NCI-H1105 (cell line): ENCODE results near the gene PPM1M.
A peak's percentile ranks its signal among the peaks of the same experiment; 100 is the strongest.
"Not testable (repeated sequence)": the region's sequence is repeated elsewhere in the genome, so short reads cannot be mapped to it uniquely, and the experiment has no call there.

Source experiments
- DNase-seq: peaks from one replicate; lab custom pipeline; 2025; lab: John Stamatoyannopoulos, UW

PPM1M gene

GRCh38 chr3:52277972-52278509 is 32.5 kb downstream of the PPM1M start:
- DNase-seq, result no peak

DNA sequence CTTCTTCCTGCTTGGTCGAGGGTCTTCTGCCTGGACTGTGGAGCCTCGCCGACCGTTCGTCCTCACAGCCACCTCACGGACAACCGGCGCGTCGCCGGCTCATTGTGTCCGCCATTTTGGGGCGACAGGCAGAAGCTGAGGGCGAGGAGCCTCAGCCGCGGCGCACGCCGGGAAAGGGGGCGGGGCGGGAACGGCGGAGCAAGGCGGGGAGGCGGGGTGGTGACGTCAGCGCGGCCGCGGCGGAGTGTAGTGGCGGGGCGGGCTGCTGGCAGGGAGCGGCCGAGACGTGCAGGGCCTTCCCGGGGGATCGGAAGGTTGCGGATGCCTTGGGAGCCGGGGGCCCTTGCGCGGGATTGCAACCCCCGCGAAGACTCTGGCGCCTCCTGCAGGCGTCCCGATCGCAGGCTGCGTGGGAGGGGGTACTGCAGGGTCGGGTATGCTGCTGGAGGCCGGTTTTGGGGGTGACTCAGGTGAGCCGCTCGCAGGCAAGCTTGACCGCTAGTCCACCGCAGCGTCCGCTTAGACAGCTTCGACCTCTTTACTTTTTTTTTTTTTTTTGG is 33.0 kb downstream of the PPM1M start, which contains the start of gene WDR82:
WDR82 (minus strand) TSS at position 140 of the 560 bp plus-strand sequence. CDS start 288 bp downstream, outside the sequence.
- DNase-seq, result peak; percentile 82

- no peak for DNase-seq
These were observed 34.0 kb downstream of the PPM1M start for GRCh38 chr3:52279596-52279995.

DNA sequence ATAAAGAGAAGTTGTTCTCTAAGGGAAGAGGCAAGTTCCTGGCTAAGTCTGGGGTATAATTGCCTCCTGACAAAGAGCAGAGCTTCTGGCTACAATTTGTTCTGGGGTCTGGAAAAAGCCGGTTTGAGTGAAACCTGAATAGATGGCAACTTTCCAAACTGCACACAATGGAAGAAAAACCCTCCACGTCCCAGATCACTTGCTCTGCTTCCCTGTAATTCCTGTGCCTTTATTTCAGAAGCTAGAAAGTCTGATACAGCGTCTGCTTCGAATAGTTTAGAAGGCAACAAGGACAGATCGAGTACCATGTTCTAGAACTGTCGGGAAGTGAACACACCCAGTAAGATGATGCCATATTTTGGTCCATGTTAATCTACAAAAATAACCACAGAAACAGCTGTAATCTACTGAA is 34.5 kb downstream of the PPM1M start:
- peak; percentile 71 for DNase-seq

DNA sequence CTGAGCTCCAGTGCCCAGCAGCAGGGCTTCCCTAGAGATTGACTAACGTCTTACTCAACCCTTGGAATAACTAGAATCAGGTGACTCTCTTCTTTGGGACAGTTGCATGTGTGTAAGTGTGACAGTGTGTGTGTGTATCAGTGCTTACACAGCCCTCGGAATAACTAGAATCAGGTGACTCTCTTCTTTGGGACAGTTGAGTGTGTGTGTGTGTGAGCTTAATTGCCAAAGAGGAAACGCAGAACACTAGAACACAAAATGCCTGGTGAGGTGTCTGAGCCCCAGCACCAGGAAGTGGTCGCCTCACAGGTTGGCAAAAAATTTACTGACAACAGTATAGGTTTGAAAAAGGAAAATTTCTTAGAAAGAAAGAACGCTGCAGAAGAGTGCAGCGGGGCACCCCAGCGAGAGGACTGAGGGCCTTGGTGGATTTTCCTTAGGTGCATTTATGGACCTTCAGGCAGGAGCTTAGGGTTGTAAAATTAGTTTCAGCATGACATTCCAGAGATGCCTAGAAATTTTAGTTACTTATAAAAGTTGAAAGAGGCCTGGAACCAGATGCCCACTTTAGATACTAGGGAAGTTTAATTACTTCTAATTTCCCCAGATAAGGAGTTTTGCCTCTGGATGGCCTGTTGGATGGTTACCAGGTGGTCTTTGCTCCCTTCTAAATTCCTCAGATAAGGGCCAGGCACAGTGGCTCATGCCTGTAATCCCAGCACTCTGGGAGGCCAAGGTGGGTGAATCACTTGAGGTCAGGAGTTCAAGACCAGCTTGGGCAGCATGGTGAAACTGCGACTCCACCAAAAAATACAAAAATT is 36.6 kb downstream of the PPM1M start:
- no peak for DNase-seq

DNA sequence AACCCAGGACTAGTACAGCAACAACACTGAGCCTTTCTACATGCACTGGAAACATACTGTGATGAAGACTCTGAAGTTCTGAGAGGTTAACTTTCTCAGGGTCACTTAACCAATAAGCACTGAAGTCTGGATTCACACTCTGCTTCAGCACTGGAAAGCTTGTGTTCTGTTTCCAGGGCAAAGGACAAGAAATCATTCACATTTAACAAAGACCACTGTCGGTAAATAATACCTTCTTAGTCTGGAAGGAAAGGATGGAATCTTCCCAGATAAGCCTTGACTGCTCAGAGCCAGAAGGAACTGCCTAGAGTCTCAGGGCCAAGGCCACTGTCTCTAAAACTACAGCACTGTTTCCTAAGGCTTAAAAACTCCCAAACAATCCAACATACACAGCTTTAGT is 37.7 kb downstream of the PPM1M start:
- no peak for DNase-seq

GRCh38 chr3:52284051-52284450 is 38.5 kb downstream of the PPM1M start:
- DNase-seq, result not testable (repeated sequence)

GRCh38 chr3:52286777-52287110 is 41.2 kb downstream of the PPM1M start:
- no peak for DNase-seq

GRCh38 chr3:52288674-52289073 is 43.1 kb downstream of the PPM1M start:
- no peak for DNase-seq

- DNase-seq, result no peak
These were observed 43.8 kb downstream of the PPM1M start for GRCh38 chr3:52289338-52289746.

DNA sequence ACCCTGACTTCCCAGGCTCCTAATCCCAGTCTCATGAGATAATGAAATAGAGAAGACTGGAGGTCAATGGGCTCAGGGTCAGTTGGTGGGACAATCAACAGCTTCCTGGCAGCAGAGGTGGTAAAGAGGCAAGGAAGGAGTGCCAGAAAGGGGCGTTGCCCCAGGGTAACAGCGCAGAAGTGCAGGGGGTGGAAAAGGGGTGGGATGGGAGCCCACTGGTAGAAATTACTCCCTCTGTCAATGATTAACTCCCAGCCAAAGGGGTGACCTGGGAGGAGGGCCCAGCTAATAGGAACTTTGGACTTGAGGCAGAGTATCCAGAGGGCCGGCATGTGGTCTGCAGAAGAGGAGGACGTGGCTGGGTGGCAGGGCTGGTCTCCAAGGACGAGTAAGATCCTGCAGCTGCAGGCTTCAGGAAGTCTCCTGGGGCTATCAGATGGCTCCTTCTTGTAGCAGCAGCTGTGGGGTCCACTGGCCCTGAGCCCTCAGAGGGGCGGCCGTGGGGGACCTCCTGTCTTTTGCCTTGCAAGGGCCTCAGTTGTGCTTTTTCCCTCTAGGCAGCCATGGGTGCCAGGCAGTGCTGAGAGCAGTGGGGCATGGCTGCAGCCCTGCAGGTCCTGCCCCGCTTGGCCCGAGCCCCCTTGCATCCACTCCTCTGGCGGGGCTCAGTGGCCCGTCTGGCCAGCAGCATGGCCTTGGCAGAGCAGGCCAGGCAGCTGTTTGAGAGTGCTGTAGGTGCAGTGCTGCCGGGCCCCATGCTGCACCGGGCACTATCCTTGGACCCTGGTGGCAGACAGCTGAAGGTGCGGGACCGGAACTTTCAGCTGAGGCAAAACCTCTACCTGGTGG is 44.4 kb downstream of the PPM1M start:
- DNase-seq, result no peak

GRCh38 chr3:52290596-52291507 is 45.3 kb downstream of the PPM1M start:
- no peak for DNase-seq

DNA sequence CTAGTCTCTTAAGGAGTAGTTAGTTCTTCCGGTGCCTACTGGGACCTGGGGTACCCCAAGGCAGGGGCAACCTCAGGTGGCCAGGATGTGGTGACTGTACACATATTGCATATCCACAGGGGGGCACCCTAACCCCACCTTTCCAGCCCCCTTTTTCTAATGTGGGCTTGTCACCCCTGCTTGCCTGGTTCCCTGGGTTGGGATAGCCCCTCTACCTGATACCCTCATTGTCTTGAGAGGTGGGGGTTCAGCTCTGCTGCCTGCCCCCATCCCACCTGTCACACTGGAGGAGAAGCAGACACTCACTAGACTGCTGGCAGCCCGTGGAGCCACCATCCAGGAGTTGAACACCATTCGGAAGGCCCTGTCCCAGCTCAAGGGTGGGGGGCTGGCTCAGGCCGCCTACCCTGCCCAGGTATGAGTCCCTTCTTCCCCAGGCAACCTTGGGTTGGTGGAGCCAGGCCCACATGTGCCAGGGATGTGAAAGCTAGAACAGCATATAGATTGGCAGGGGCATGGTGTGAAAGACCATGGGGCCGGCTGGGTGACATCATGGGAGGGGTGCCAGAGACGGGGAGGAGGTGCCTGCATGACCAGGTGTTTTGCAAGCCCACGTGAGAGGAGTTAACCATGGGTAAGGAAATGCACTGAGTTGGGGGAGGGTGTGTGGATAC is 46.1 kb downstream of the PPM1M start:
- DNase-seq, result no peak

DNA sequence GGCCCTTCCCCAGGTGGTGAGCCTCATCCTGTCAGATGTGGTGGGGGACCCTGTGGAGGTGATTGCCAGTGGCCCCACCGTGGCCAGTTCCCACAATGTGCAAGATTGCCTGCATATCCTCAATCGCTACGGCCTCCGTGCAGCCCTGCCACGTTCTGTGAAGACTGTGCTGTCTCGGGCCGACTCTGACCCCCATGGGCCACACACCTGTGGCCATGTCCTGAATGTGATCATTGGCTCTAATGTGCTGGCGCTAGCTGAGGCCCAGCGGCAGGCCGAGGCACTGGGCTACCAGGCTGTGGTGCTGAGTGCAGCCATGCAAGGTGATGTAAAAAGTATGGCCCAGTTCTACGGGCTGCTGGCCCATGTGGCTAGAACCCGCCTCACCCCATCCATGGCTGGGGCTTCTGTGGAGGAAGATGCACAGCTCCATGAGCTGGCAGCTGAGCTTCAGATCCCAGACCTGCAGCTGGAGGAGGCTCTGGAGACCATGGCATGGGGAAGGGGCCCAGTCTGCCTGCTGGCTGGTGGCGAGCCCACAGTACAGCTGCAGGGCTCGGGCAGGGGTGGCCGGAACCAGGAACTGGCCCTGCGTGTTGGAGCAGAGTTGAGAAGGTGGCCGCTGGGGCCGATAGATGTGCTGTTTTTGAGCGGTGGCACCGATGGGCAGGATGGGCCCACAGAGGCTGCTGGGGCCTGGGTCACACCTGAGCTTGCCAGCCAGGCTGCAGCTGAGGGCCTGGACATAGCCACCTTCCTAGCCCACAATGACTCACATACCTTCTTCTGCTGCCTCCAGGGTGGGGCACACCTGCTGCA is 46.9 kb downstream of the PPM1M start:
- no peak for DNase-seq

GRCh38 chr3:52293491-52294319 is 48.1 kb downstream of the PPM1M start:
- DNase-seq, result no peak

DNA sequence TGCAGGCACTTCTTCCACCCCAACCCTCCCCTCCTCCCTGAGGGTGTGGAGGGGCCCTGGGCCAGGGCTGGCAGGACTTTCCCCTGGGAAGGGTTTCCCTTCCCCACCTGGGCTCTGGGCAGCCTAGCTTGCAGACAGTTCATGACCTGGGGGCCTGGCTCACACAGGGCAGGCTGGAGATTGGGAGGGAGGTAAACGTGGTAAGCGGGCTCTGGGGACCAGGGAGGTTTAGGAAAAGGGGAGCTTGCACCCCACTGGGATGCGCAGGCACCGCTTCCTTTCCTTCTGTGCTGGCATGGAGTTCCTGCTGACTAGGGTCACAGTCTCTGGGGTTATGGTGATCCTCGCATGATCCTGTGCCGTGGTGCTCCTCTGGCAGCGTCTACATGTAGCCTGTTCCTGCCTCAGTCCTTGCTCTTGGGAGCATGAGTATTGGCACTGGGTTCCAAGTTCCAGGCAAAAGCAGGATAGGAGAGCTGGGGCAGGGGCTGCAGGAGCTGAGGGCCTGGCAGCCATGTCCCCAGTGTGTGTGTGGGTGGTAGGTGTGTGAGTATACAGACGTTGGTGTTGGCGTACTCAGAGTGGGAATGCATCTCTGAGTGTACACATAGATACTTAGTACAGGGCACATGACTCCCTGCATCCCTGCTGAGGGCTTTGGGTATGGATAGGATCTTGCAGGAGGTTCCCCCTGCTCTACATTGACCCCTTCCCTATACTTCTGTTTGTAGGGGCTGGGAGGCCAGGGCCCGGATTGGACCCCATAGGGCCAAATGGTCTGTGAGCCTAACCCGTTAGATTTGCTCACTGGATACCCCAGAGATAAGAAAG is 49.0 kb downstream of the PPM1M start:
- DNase-seq, result no peak

DNA sequence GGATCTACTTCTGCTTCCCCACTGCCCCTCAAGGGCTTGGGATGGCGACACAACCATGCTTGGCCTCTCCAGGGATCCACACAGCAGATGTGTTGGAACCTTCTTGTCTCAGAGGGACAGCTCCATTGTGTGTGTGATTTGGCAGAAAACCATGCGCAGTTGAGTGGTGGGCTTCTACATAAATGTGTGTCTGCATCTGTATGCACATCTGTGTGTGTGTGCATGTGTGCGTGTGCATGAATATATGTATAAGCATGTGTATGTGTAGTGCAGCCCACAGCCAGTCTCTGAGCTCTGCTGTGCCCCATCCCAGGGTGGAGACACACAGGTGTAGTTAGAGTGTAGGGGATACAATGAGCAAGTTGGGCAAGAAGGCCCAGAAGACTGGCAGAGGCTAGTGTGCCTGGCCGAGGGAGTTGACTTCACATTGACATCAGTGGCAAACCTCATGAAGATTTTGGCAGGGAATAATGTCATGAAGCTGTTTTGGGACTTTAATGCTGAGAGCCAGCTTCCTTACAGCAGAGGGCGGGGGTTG is 50.2 kb downstream of the PPM1M start:
- no peak for DNase-seq
